ENCODE measurements around the gene MOCS1.
A peak's percentile ranks its signal among the peaks of the same experiment; 100 is the strongest.

The MOCS1 gene

DNA sequence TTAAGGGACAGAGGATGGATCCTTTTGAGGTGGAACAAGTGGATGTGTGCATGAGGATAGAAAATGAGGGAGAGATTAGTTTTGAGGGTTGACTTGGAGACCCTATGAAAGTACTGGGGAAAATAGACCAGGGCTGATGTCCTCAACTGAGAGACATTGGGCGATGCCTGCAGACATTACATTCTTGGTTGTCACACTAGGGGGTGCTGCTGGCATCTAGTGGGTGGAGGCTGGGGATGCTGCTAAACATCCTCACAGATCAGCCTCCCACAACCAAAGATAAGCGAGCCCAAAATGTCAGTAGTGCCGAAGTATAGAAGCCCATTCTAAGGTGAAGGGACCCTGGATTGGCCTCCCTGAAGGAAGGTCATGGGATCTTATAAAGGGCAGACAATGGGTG, 63.3 kb downstream of the MOCS1 start:
- Histone ChIP-seq H3K14ac (ENCODE audit: low read length in 2 of 2) (no peak overlapping the region), H3K27me3 (ENCODE audit: control insufficient read depth in 1 of 2, insufficient read depth in 1 of 2, low read length in 2 of 2) (no peaks in the 10 kb centered on the region), H2AK5ac (ENCODE audit: low read length, severe bottlenecking) (no peak overlapping the region), H2BK15ac (ENCODE audit: low read depth, poor library complexity, severe bottlenecking) (no peak overlapping the region), H3K27ac (ENCODE audit: low read length, poor library complexity, severe bottlenecking) (no peak overlapping the region), H2BK120ac (ENCODE audit: low read depth, low read length) (no peak overlapping the region), H3K4me3 (ENCODE audit: insufficient read depth in 1 of 2, low read depth in 1 of 2, low read length in 2 of 2) (no peak overlapping the region), H3K79me1 (replicated peaks; ENCODE audit: low read length, poor library complexity, severe bottlenecking) (peaks cover 2% of the 10 kb centered on the region), H2BK12ac (ENCODE audit: low read length in 2 of 2) (no peak overlapping the region), H3K23ac (ENCODE audit: low read length in 2 of 2) (no peak overlapping the region), H2BK5ac (ENCODE audit: low read depth, low read length, poor library complexity, severe bottlenecking) (no peak overlapping the region), H3K9me3 (ENCODE audit: control insufficient read depth, low read length) (no peaks in the 10 kb centered on the region), H4K8ac (ENCODE audit: low read length) (no peak overlapping the region), H3K36me3 (ENCODE audit: control insufficient read depth in 1 of 2, insufficient read depth in 2 of 2, low read depth in 1 of 2, low read length in 2 of 2) (peaks cover 50 to 62% of the 10 kb centered on the region in 2 experiments), H3K4me1 (ENCODE audit: control insufficient read depth, insufficient read depth, low read depth, low read length) (peaks cover 3% of the 10 kb centered on the region), H3K4ac (ENCODE audit: low read depth in 1 of 2, low read length in 2 of 2) (no peak overlapping the region), H4K91ac (ENCODE audit: low read length) (no peak overlapping the region), H2AFZ (ENCODE audit: low read depth, low read length) (no peak overlapping the region), H3K4me2 (ENCODE audit: low read length, poor library complexity, severe bottlenecking) (no peak overlapping the region), H3K18ac (ENCODE audit: low read depth in 1 of 2, low read length in 2 of 2) (no peak overlapping the region), H3K9ac (ENCODE audit: low read length) (no peak overlapping the region)
- DNase-seq: no peak
- WGBS: 100% methylated on average over 3 of the region's 3 CpGs

DNA sequence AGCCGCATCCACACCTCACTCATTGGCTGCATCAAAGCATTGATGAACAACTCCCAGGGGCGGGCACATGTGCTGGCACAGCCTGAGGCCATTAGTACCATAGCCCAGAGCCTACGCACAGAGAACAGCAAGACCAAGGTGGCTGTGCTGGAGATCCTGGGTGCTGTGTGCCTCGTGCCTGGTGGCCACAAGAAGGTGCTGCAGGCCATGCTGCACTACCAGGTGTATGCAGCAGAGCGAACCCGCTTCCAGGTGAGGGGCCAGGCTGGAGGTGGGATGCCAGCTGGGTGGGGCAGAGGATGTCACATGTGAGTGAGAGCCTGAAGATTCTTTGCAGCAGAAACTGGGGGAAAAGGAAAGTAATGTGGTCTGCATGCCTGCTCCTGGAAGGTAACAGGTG, 66.7 kb downstream of the MOCS1 start:
- Histone ChIP-seq H3K79me1 (replicated peaks; ENCODE audit: low read length, poor library complexity, severe bottlenecking) (no peaks in the 10 kb centered on the region), H3K9ac (ENCODE audit: low read length) (no peak overlapping the region), H4K8ac (ENCODE audit: low read length) (no peak overlapping the region), H2BK15ac (ENCODE audit: low read depth, poor library complexity, severe bottlenecking) (no peak overlapping the region), H4K91ac (ENCODE audit: low read length) (peak overlapping the region; percentile 18), H3K4me2 (ENCODE audit: low read length, poor library complexity, severe bottlenecking) (no peak overlapping the region), H2AK5ac (ENCODE audit: low read length, severe bottlenecking) (no peak overlapping the region), H3K9me3 (ENCODE audit: control insufficient read depth, low read length) (no peaks in the 10 kb centered on the region), H2BK5ac (ENCODE audit: low read depth, low read length, poor library complexity, severe bottlenecking) (no peak overlapping the region), H2AFZ (ENCODE audit: low read depth, low read length) (no peak overlapping the region), H3K18ac (ENCODE audit: low read depth in 1 of 2, low read length in 2 of 2) (peak overlapping the region in 1 of 2 experiments; percentile 26), H3K27me3 (ENCODE audit: control insufficient read depth in 1 of 2, insufficient read depth in 1 of 2, low read length in 2 of 2) (no peaks in the 10 kb centered on the region), H3K4me3 (ENCODE audit: insufficient read depth in 1 of 2, low read depth in 1 of 2, low read length in 2 of 2) (peak overlapping the region in 1 of 2 experiments; percentile 12), H3K4me1 (ENCODE audit: control insufficient read depth, insufficient read depth, low read depth, low read length) (peaks cover 10% of the 10 kb centered on the region), H3K36me3 (ENCODE audit: control insufficient read depth in 1 of 2, insufficient read depth in 2 of 2, low read depth in 1 of 2, low read length in 2 of 2) (peaks cover 39 to 47% of the 10 kb centered on the region in 2 experiments), H3K14ac (ENCODE audit: low read length in 2 of 2) (no peak overlapping the region), H2BK120ac (ENCODE audit: low read depth, low read length) (no peak overlapping the region), H2BK12ac (ENCODE audit: low read length in 2 of 2) (no peak overlapping the region), H3K23ac (ENCODE audit: low read length in 2 of 2) (no peak overlapping the region), H3K4ac (ENCODE audit: low read depth in 1 of 2, low read length in 2 of 2) (no peak overlapping the region), H3K27ac (ENCODE audit: low read length, poor library complexity, severe bottlenecking) (no peak overlapping the region)
- DNase-seq: no peak
- 86% methylated on average over 6 of the region's 6 CpGs for WGBS

DNA sequence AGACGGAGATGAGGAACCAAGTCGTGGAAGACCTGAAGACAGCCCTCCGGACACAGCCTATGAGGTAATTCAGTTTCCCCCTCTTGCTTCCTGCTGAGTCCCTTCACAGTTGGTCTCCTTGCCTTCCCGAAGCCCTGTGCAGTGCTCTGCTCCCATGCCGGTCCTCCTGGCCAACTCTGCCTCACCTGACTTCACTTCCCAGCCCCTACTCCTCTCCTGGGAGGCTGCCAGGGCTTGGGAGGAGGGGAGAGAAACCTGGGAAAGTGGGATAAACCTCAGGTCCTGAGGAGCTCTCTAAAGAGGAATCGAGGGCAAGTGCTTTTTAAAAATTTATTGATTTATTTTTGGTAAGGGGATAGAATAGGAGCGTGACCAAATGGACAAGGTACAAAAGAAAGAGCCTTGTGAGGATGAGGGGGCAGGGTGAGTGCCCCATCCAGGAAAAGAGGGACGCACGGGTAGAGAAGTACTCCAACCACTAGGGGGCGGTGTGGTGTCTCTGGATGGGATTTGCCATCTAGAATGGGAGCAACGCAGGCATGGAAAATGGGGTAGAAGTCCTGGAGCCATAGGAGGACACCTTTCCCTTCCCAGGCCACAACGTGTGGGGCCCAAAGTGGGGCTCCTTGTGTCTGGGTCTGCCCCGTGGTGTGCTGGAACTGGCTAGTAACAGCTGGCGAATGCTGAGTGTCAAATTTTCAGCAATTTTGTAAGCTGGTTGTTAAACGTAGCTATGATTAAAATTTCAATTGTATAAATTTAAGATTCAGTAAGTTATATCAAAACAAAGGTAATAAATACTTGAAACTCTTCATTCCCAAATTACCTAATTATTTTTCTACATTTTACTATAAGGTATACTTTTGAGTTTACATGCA, 69.0 kb downstream of the MOCS1 start:
- 52% methylated on average over 10 of the region's 15 CpGs for WGBS

GRCh38 chr6:39861663-39862062, 72.6 kb downstream of the MOCS1 start:
- H3K9ac ChIP-seq (ENCODE audit: low read length): no peak overlapping the region
- no peak overlapping the region for H2BK120ac ChIP-seq (ENCODE audit: low read depth, low read length)
- no peaks in the 10 kb centered on the region for H3K79me1 ChIP-seq (replicated peaks; ENCODE audit: low read length, poor library complexity, severe bottlenecking)
- no peak overlapping the region for H3K4me2 ChIP-seq (ENCODE audit: low read length, poor library complexity, severe bottlenecking)
- H2BK5ac ChIP-seq (ENCODE audit: low read depth, low read length, poor library complexity, severe bottlenecking): no peak overlapping the region
- H3K36me3 ChIP-seq (ENCODE audit: control insufficient read depth in 1 of 2, insufficient read depth in 2 of 2, low read depth in 1 of 2, low read length in 2 of 2): peaks cover 33 to 34% of the 10 kb centered on the region in 2 experiments
- no peak overlapping the region for H3K14ac ChIP-seq (ENCODE audit: low read length in 2 of 2)
- no peak for DNase-seq
- WGBS: 86% methylated on average over 3 of the region's 3 CpGs
- no peak overlapping the region for H3K4ac ChIP-seq (ENCODE audit: low read depth in 1 of 2, low read length in 2 of 2)
- no peak overlapping the region for H2BK12ac ChIP-seq (ENCODE audit: low read length in 2 of 2)
- no peak overlapping the region for H3K18ac ChIP-seq (ENCODE audit: low read depth in 1 of 2, low read length in 2 of 2)
- H3K4me3 ChIP-seq (ENCODE audit: insufficient read depth in 1 of 2, low read depth in 1 of 2, low read length in 2 of 2): no peak overlapping the region
- H2BK15ac ChIP-seq (ENCODE audit: low read depth, poor library complexity, severe bottlenecking): no peak overlapping the region
- H2AK5ac ChIP-seq (ENCODE audit: low read length, severe bottlenecking): no peak overlapping the region
- H3K23ac ChIP-seq (ENCODE audit: low read length in 2 of 2): no peak overlapping the region
- no peak overlapping the region for H3K27ac ChIP-seq (ENCODE audit: low read length, poor library complexity, severe bottlenecking)
- no peak overlapping the region for H4K8ac ChIP-seq (ENCODE audit: low read length)
- H4K91ac ChIP-seq (ENCODE audit: low read length): no peak overlapping the region
- peaks cover 8% of the 10 kb centered on the region for H3K4me1 ChIP-seq (ENCODE audit: control insufficient read depth, insufficient read depth, low read depth, low read length)
- H3K27me3 ChIP-seq (ENCODE audit: control insufficient read depth in 1 of 2, insufficient read depth in 1 of 2, low read length in 2 of 2): no peaks in the 10 kb centered on the region
- H2AFZ ChIP-seq (ENCODE audit: low read depth, low read length): no peak overlapping the region
- no peaks in the 10 kb centered on the region for H3K9me3 ChIP-seq (ENCODE audit: control insufficient read depth, low read length)

More for the DNA sequence above, 69.0 kb downstream of the MOCS1 start:
- Histone ChIP-seq H3K79me1 (replicated peaks; ENCODE audit: low read length, poor library complexity, severe bottlenecking) (no peaks in the 10 kb centered on the region), H4K91ac (ENCODE audit: low read length) (peak overlapping the region; percentile 34), H2BK15ac (ENCODE audit: low read depth, poor library complexity, severe bottlenecking) (no peak overlapping the region), H3K4me1 (ENCODE audit: control insufficient read depth, insufficient read depth, low read depth, low read length) (peaks cover 10% of the 10 kb centered on the region), H3K36me3 (ENCODE audit: control insufficient read depth in 1 of 2, insufficient read depth in 2 of 2, low read depth in 1 of 2, low read length in 2 of 2) (peaks cover 39 to 47% of the 10 kb centered on the region in 2 experiments), H2BK12ac (ENCODE audit: low read length in 2 of 2) (peak overlapping the region in 1 of 2 experiments; percentile 52), H3K14ac (ENCODE audit: low read length in 2 of 2) (no peak overlapping the region), H3K4me3 (ENCODE audit: insufficient read depth in 1 of 2, low read depth in 1 of 2, low read length in 2 of 2) (no peak overlapping the region), H3K9ac (ENCODE audit: low read length) (no peak overlapping the region), H3K23ac (ENCODE audit: low read length in 2 of 2) (no peak overlapping the region), H2AK5ac (ENCODE audit: low read length, severe bottlenecking) (no peak overlapping the region), H2AFZ (ENCODE audit: low read depth, low read length) (no peak overlapping the region), H3K4me2 (ENCODE audit: low read length, poor library complexity, severe bottlenecking) (no peak overlapping the region), H3K27me3 (ENCODE audit: control insufficient read depth in 1 of 2, insufficient read depth in 1 of 2, low read length in 2 of 2) (no peaks in the 10 kb centered on the region), H2BK120ac (ENCODE audit: low read depth, low read length) (no peak overlapping the region), H4K8ac (ENCODE audit: low read length) (no peak overlapping the region), H3K18ac (ENCODE audit: low read depth in 1 of 2, low read length in 2 of 2) (peak overlapping the region in 1 of 2 experiments; percentile 52), H3K9me3 (ENCODE audit: control insufficient read depth, low read length) (no peaks in the 10 kb centered on the region), H3K27ac (ENCODE audit: low read length, poor library complexity, severe bottlenecking) (no peak overlapping the region), H2BK5ac (ENCODE audit: low read depth, low read length, poor library complexity, severe bottlenecking) (no peak overlapping the region), H3K4ac (ENCODE audit: low read depth in 1 of 2, low read length in 2 of 2) (no peak overlapping the region)
- peak; percentile 59 for DNase-seq
